HFFc6 (cell line): ENCODE data around the gene OSBP2. TPM values are rescaled to one million over a fixed set of nuclear protein-coding genes. Genes with fewer than 3 reads are reported as not detected.
"Not testable (repeated sequence)": the region's sequence is repeated elsewhere in the genome, so short reads cannot be mapped to it uniquely, and the experiment has no call there.

ENCODE experiments used
- DNase-seq: peaks from one replicate; pipeline ENCODE4 v3.0.0-alpha.2; 2018
- H3K27ac Mint-ChIP-seq: 2 replicates; pipeline ENCODE4 v1.8.0; 2020; ENCODE audit warnings: mild to moderate bottlenecking, mixed read lengths
- H3K27me3 Mint-ChIP-seq: 2 replicates; pipeline ENCODE4 v1.8.0; 2021; ENCODE audit warnings: mild to moderate bottlenecking, moderate library complexity, mixed read lengths; ENCODE audit not compliant: insufficient read depth
- H3K36me3 Mint-ChIP-seq: 2 replicates; pipeline ENCODE4 v1.8.0; 2021; ENCODE audit warnings: low read depth, mixed read lengths
- H3K4me1 Mint-ChIP-seq: 2 replicates; pipeline ENCODE4 v1.8.0; 2020; ENCODE audit warnings: low read depth, mixed read lengths
- H3K4me3 Mint-ChIP-seq: 2 replicates; pipeline ENCODE4 v1.8.0; 2020; ENCODE audit warnings: mild to moderate bottlenecking, moderate library complexity, mixed read lengths
- H3K9me3 Mint-ChIP-seq: 2 replicates; pipeline ENCODE4 v1.8.0; 2020; ENCODE audit warnings: mild to moderate bottlenecking, mixed read lengths
- CTCF ChIP-seq: fragments of 200-600 bp; sonication (generic); IDR thresholded peaks from 2 replicates; pipeline ENCODE4 v1.5.0; 2021; ENCODE audit warnings: antibody characterized with exemption, mild to moderate bottlenecking
- total RNA-seq, 6 experiments: library from RNA; stranded (reverse); fragmentation: NEBNext Ultra II Directional; extraction: Animal tissue kit (Norgen Biotek cat#: 25700); gene quantifications; 2 replicates in 1 of 6; 3 replicates in 5 of 6; pipeline ENCODE4 v1.2.3, GENCODE V29; 2021

OSBP2 gene
- total RNA-seq, 6 experiments from 2014 or later = 0.09 to 0.37 (median 0.28) TPM; not detected in 1

- H3K27ac Mint-ChIP-seq = no peak overlapping the region
- DNase-seq = no peak
- peaks cover 12% of the 10 kb centered on the region for H3K27me3 Mint-ChIP-seq
- no peak overlapping the region for H3K4me3 Mint-ChIP-seq
- TF ChIP-seq CTCF = no peak
- no peaks in the 10 kb centered on the region for H3K36me3 Mint-ChIP-seq
- H3K4me1 Mint-ChIP-seq = no peaks in the 10 kb centered on the region
- H3K9me3 Mint-ChIP-seq = no peaks in the 10 kb centered on the region
Measured at GRCh38 chr22:30770716-30771115, 76.0 kb downstream of the OSBP2 start.

- Mint-ChIP-seq H3K27ac (no peak overlapping the region), H3K36me3 (no peaks in the 10 kb centered on the region), H3K9me3 (no peaks in the 10 kb centered on the region; the same call in 1 of the 2 replicates), H3K4me1 (no peaks in the 10 kb centered on the region), H3K27me3 (peaks cover 16% of the 10 kb centered on the region), H3K4me3 (no peak overlapping the region)
- TF ChIP-seq CTCF = no peak
- DNase-seq = no peak
Measured at GRCh38 chr22:30773919-30774318, 79.2 kb downstream of the OSBP2 start.

GRCh38 chr22:30774566-30774965, 79.9 kb downstream of the OSBP2 start:
- no peaks in the 10 kb centered on the region; the same call in 1 of the 2 replicates for H3K9me3 Mint-ChIP-seq
- DNase-seq = no peak
- no peaks in the 10 kb centered on the region for H3K36me3 Mint-ChIP-seq
- no peak overlapping the region for H3K27ac Mint-ChIP-seq
- no peak for TF ChIP-seq CTCF
- no peaks in the 10 kb centered on the region for H3K4me1 Mint-ChIP-seq
- peaks cover 16% of the 10 kb centered on the region for H3K27me3 Mint-ChIP-seq
- no peak overlapping the region for H3K4me3 Mint-ChIP-seq

GRCh38 chr22:30776476-30776875, 81.8 kb downstream of the OSBP2 start:
- no peaks in the 10 kb centered on the region for H3K36me3 Mint-ChIP-seq
- H3K27ac Mint-ChIP-seq = no peak overlapping the region
- peaks cover 17% of the 10 kb centered on the region for H3K27me3 Mint-ChIP-seq
- no peak for TF ChIP-seq CTCF
- no peaks in the 10 kb centered on the region; the same call in 1 of the 2 replicates for H3K9me3 Mint-ChIP-seq
- H3K4me1 Mint-ChIP-seq = peaks cover 5% of the 10 kb centered on the region
- no peak for DNase-seq
- no peak overlapping the region for H3K4me3 Mint-ChIP-seq

GRCh38 chr22:30777146-30777545, 82.5 kb downstream of the OSBP2 start:
- H3K4me1 Mint-ChIP-seq, H3K4me3 Mint-ChIP-seq, H3K9me3 Mint-ChIP-seq, H3K27ac Mint-ChIP-seq, H3K36me3 Mint-ChIP-seq, DNase-seq: not testable (repeated sequence)
- H3K27me3 Mint-ChIP-seq = peaks cover 12% of the 10 kb centered on the region

- no peak for DNase-seq
- no peak overlapping the region for H3K27ac Mint-ChIP-seq
- H3K36me3 Mint-ChIP-seq = no peaks in the 10 kb centered on the region
- H3K9me3 Mint-ChIP-seq = no peaks in the 10 kb centered on the region; the same call in 1 of the 2 replicates
- peaks cover 12% of the 10 kb centered on the region for H3K27me3 Mint-ChIP-seq
- H3K4me1 Mint-ChIP-seq = peaks cover 6% of the 10 kb centered on the region
- H3K4me3 Mint-ChIP-seq = no peak overlapping the region
- no peak for TF ChIP-seq CTCF
Measured at GRCh38 chr22:30777587-30777986, 82.9 kb downstream of the OSBP2 start.
